HEK293T (cell line): ENCODE measurements around the gene USP4.

ENCODE experiments used
- FOXA1 ChIP-seq: fragments of 450-650 bp; IDR thresholded peaks from 2 replicates; pipeline ENCODE4 v1.6.1; 2016; ENCODE audit warnings: mild to moderate bottlenecking
- HDGF ChIP-seq: fragments of 450-650 bp; IDR thresholded peaks from 2 replicates; pipeline ENCODE4 v1.6.1; 2017; ENCODE audit warnings: antibody characterized with exemption, borderline replicate concordance
- L3MBTL2 ChIP-seq: fragments of 450-650 bp; conservative IDR thresholded peaks from 2 replicates; pipeline ENCODE4 v1.6.1; 2016; ENCODE audit warnings: mild to moderate bottlenecking
- SP1 ChIP-seq: fragments of 450-650 bp; IDR thresholded peaks from 2 replicates; pipeline ENCODE4 v1.6.1; 2017
- TARDBP ChIP-seq: fragments of 450-650 bp; IDR thresholded peaks from 2 replicates; pipeline ENCODE4 v1.6.1; 2016
- TF ChIP-seq, protein P1 (sequence below): fragments of 450-650 bp; IDR thresholded peaks from 2 replicates; pipeline ENCODE4 v1.6.1; 2016

DNA sequence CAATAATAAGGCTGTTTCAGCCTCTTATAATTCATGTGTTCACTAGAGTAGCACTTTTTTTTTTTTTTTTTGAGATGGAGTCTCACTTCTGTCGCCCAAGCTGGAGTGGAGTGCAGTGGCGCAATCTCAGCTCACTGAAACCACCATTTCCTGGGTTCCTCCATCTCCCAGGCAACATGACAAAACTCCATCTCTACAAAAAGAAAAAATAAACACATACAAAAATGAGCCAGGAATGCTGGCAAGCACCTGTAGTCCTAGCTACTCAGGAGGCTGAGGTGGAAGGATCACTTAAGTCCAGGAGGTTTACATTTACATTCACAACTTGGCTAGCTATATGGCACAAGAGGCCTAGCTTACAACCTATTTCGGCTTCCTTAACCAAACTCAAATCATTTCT, 6.8 kb downstream of the USP4 start:
- TF ChIP-seq FOXA1 (no peak), TARDBP (no peak), HDGF (no peak), SP1 (no peak), L3MBTL2 (no peak)
- TF ChIP-seq, protein P1, sequence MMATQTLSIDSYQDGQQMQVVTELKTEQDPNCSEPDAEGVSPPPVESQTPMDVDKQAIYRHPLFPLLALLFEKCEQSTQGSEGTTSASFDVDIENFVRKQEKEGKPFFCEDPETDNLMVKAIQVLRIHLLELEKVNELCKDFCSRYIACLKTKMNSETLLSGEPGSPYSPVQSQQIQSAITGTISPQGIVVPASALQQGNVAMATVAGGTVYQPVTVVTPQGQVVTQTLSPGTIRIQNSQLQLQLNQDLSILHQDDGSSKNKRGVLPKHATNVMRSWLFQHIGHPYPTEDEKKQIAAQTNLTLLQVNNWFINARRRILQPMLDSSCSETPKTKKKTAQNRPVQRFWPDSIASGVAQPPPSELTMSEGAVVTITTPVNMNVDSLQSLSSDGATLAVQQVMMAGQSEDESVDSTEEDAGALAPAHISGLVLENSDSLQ: no peak
